HG03575 (cell line): Measurements from ENCODE around the gene PREB.

Experiments used
- ATAC-seq: cut with Tn5 transposase; IDR thresholded peaks from one replicate; pipeline ENCODE4 v1.9.1; 2021; ENCODE audit not compliant: unreplicated experiment, insufficient number of reproducible peaks, low FRiP score; ENCODE audit errors: extremely low read depth

Gene PREB

GRCh38 chr2:27105981-27106380, 28.5 kb downstream of the PREB start:
- ATAC-seq: no peak

GRCh38 chr2:27102329-27102728, 32.1 kb downstream of the PREB start:
- no peak for ATAC-seq

DNA sequence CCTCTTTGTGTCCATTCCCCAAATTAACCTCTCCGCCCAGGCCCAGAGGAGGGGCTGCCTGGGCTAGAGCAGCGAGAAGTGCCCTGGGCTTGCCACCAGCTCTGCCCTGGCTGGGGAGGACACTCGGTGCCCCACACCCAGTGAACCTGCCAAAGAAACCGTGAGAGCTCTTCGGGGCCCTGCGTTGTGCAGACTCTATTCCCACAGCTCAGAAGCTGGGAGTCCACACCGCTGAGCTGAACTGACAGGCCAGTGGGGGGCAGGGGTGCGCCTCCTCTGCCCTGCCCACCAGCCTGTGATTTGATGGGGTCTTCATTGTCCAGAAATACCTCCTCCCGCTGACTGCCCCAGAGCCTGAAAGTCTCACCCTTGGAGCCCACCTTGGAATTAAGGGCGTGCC, 34.4 kb downstream of the PREB start:
- no peak for ATAC-seq

- no peak for ATAC-seq
Observed at GRCh38 chr2:27099334-27099955, 35.0 kb downstream of the PREB start.

GRCh38 chr2:27097341-27097740, 37.1 kb downstream of the PREB start:
- no peak for ATAC-seq

GRCh38 chr2:27096748-27097297, 37.6 kb downstream of the PREB start:
- no peak for ATAC-seq

DNA sequence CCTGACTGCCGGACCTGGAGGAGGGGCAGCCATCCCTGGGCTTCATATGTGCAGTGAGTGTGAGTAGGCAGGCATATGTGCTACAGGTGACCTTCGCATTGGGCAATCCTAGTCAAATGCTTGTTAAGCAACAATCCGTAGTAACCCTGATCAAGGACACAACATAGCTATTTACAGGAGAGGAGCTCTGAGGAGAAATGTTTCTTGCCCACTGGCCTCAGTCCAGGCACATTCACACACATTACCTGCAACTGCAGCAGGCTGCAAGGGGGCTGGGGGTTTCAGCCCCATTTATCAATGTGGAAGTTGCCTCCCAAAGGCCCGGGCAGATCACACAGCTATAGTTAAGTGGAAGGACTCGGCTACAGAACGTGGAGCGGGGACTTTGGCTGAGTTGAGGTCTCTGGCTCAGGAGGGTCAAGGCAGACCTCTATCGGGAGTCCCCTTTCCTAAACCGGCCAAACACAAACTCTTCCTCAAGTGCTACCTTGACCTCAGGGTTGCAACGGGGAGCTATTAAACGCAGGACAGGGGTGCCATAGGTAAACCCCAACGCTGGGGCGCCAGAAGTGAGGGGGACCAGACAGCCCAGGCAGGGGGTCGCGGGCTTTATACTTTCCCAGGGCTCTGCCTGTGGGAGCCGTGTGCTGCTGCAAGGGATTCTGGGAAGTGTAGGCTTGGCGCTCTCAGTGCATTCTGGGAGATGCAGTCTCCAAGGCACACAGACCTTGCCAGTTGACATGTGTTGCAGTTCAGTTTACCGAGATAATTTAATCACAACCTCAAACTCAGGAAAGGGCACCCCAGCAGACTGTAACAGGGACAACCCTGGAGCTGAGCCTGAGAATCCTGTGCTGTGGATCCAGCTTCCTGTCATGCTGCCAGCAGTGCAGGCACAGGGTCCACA, 38.4 kb downstream of the PREB start:
- no peak for ATAC-seq

DNA sequence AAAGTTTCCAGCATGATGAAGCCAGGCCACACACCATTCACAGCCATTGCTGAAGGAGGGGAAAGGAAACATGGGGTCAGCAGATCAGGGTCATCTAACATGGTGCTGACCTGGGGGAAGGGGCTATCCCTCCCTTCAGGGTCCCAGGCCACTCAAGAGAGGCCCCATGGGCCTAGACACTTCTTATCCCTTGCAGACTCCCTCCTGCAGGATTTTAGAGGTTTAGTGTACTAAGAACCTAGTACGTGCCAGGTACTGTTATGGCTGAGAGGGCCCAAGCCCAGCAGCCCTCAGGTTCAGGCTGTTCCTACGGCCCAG, 39.0 kb downstream of the PREB start:
- ATAC-seq: no peak

DNA sequence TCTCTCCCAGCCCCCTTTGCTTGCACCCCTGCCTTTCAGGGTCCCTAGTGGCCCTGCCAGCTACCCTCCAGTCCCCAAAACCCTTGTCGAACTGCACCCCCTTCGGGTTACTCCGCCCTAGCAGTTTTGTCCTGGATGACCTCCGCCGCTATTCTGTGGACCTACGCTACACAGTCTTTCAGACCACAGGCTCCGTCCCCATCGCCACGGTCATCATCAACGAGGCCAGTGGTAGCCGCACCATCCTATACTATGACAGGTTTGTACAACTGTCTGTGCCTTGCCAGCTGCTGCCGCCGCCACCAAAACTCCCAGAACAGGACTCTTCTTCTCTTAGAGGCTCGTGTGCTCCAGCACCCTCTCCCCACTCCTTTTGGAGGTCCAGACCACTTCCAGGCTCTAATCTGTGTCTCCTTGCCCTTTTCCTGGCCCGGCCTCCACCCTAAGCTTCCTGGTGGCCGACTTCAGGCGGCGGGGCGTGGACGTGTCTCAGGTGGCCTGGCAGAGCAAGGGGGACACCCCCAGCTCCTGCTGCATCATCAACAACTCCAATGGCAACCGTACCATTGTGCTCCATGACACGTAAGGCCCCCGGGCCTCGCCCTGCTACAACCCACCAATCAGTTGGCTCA, 40.0 kb downstream of the PREB start:
- no peak for ATAC-seq

DNA sequence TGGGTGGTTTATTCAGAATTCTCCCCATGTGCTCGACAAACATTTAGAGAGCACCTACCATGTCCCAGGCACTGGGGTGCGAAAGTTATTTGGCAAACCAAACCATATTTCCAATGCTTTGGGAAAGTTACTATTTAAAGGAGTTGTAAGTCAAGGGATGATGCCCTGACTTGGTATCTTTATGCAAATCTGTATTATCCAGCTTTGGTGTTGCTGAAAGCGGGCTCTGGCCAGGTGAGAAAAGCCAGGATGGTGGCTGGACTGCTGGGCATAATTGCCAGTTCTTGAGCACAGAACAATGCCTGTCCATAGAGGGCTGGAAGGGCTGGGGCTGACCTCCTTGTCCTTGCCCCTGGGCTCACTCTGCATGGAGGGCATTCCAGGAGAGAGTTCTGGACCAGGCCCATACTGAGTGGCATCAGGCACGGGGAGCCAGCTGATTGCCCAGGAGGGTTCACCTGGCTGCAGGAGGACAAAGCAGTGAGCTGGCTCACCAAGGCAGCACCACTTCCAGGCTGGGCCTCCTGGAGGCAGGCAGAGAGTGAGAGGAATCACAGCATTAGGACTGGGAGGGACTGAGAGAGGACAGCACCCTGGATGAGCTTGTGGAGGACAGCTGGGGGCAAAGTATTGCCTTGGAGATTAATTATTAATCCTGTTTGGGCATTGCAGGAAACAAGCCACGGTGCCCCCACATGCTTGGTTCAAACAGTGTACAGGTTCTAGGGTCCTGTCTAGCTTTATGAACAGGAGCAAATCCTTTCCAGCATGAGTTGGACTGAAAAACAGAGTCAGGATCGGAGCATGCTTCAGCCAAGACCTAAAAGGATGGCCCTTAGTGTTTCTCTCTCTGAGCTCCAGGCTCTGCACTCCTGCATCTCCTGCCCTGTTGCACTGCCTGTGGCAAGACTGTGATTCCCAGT, 40.7 kb downstream of the PREB start:
- no peak for ATAC-seq

GRCh38 chr2:27092696-27093429, 41.6 kb downstream of the PREB start:
- ATAC-seq: no peak

DNA sequence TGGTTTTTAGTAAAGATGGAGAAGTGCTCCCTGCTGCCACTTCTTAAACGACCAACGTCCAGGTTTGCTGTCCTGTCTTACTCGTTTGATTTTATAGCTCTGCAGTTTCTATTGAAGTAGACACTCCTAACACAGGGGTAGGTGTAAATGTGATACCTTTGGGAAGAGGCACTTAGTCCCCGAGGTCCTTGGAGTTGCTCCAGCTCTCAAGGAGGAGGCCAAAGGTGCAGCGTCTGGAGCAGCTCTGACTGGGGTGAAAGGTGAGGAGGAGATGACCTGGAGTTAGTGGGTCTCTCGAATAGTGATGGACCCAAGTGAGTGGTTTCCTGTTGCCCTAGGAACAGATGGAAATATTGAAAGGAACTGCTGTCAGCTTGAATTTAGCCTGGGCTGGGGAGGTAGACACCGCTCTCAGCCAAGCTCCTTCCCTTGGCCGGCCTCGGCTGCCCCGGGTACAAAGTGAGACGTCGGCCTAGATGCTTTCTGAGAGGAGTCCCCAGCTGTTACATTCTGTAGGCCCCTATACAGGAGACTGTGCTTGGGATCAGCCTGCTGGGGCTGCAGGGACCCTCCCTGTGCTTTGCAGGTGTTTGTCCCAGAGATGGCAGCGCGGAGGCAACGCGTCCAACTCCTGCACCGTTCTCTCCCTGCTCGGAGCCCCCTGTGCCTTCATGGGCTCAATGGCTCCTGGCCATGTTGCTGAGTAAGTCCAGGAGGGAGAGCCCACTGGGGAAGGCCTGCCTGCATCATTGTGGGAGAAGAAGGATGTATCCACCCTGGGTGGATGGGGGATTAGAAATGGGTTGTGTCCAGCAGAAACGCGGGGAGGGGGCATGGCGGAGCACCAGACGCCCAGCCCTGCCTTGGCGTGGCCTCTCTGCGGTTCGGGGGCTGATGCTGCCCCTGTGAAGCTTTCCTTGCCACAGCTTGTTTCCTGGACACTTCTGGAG, 42.4 kb downstream of the PREB start:
- ATAC-seq: no peak

- no peak for ATAC-seq
Observed at GRCh38 chr2:27089111-27089954, 45.1 kb downstream of the PREB start.

GRCh38 chr2:27088634-27089033, 45.8 kb downstream of the PREB start:
- no peak for ATAC-seq

DNA sequence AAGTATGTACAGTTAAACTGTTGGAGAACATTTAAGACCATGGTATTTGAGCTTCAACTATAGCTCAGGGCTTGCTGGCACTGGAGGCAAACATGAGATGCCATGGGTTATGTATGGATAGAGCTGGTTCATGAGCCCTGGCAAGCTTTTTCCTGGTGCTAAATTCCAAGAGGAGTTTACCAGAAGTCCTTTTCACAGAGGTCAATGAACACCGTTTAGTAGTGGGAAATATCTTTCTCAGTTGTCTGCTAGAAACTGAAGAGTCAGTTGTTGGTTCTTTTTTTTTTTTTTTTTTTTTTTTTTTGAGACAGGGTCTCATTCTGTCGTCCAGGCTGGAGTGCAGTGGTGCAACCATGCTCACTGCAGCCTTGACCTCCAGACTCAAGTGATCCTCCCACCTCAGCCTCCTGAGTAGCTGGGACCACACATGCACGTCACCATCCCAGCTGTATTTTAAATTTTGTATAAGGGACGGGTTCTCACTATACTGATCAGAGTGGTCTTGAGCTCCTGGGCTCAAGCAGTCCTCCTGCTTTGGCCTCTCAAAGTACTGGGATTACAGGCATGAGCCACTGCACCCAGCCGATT, 46.5 kb downstream of the PREB start:
- no peak for ATAC-seq
